Activated B cell treated with CpG ODN at 0.5 μM for 24 hours (primary cell): ENCODE measurements around the gene ZBTB7A. TPM values are rescaled to one million over a fixed set of nuclear protein-coding genes. Genes with fewer than 3 reads are reported as not detected.

Experiments used
- ATAC-seq: fragments of 200-7000 bp; cut with Tn5 transposase; one replicate; pipeline ENCODE4 v1.10.0; 2021; ENCODE audit warnings: low read depth, mild to moderate bottlenecking, moderate library complexity
- CTCF ChIA-PET: fragments of 350-600 bp; sonication (Branson Sonifier 250); formaldehyde crosslinking; loops from one replicate; lab custom pipeline; 2021; ENCODE audit warnings: antibody characterized with exemption; lab: Charles Lee
- POLR2A ChIA-PET: fragments of 350-600 bp; sonication (Branson Sonifier 250); formaldehyde crosslinking; loops from one replicate; lab custom pipeline; 2021; ENCODE audit warnings: antibody characterized with exemption; lab: Charles Lee
- DNase-seq: peaks from one replicate; pipeline ENCODE4 v3.0.0; 2022
- H3K27ac Mint-ChIP-seq: one replicate; pipeline ENCODE4 v1.8.0; 2020; ENCODE audit warnings: mixed read lengths
- H3K27me3 Mint-ChIP-seq: one replicate; pipeline ENCODE4 v1.8.0; 2021; ENCODE audit warnings: mixed read lengths
- H3K36me3 Mint-ChIP-seq: one replicate; pipeline ENCODE4 v1.8.0; 2021; ENCODE audit warnings: low read depth, mixed read lengths
- H3K4me1 Mint-ChIP-seq: one replicate; pipeline ENCODE4 v1.8.0; 2021; ENCODE audit warnings: mixed read lengths
- H3K4me3 Mint-ChIP-seq: one replicate; pipeline ENCODE4 v1.8.0; 2020; ENCODE audit warnings: mild to moderate bottlenecking, mixed read lengths
- H3K9me3 Mint-ChIP-seq: one replicate; pipeline ENCODE4 v1.8.0; 2020; ENCODE audit warnings: mixed read lengths
- intact Hi-C: fragments of 100-400 bp; cut with micrococcal nuclease; formaldehyde crosslinking; loops from one replicate; pipeline ENCODE4 v1.15.1; 2024
- total RNA-seq: library from RNA; stranded (reverse); gene quantifications from 2 replicates; pipeline ENCODE4 v1.2.3, GENCODE V29; 2022
- TF ChIP-seq, protein P1 (sequence below): fragments of 200-600 bp; IDR thresholded peaks from one replicate; pipeline ENCODE4 v1.8.0; 2022; ENCODE audit warnings: antibody characterized with exemption, mild to moderate bottlenecking

Gene ZBTB7A
- total RNA-seq, 1 donor from 2014 or later: 49.2 TPM

DNA sequence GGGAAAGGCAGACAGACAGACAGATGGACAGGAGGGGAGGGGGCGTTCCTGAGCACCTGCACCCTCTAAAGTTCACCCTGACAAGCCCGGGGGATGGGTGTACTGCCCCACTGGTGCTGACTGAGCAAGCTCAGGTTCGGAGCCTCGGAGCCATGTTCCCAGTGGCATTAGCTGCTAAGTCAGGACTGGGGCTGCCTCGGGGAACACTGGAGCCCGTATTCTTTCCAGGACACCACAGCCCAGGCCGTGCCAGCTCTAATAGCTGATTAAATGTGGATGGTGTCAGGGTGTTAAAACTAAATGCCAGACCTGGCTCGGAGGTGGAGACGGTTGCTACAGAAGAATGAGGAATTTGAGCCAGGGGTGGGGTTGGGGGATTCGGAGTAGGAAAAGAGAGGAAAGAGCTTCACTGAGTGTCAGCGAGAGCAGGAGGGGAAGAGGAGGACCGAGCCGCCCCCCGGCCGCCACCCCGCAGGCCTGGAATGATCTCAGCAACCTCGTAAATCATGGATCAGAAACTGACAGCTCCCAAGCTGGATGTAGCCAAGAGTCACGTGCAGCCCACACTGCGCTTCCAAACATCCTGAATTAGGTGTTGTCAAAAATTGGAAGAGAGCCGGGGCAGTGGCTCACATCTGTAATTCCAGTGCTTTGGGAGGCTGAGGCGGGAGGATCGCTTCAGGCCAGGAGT, 46.8 kb upstream of the ZBTB7A start:
- intact Hi-C loops: no loop called here
- peak overlapping the region; percentile 78 for H3K27ac Mint-ChIP-seq
- peaks cover 60% of the 10 kb centered on the region for H3K36me3 Mint-ChIP-seq
- H3K4me1 Mint-ChIP-seq: peaks cover 69% of the 10 kb centered on the region
- ChIA-PET CTCF (no interaction called here), POLR2A (no interaction called here)
- ATAC-seq: no peak
- no peak overlapping the region for H3K4me3 Mint-ChIP-seq
- H3K9me3 Mint-ChIP-seq: no peaks in the 10 kb centered on the region
- no peak for DNase-seq
- H3K27me3 Mint-ChIP-seq: no peaks in the 10 kb centered on the region
- TF ChIP-seq, protein P1, sequence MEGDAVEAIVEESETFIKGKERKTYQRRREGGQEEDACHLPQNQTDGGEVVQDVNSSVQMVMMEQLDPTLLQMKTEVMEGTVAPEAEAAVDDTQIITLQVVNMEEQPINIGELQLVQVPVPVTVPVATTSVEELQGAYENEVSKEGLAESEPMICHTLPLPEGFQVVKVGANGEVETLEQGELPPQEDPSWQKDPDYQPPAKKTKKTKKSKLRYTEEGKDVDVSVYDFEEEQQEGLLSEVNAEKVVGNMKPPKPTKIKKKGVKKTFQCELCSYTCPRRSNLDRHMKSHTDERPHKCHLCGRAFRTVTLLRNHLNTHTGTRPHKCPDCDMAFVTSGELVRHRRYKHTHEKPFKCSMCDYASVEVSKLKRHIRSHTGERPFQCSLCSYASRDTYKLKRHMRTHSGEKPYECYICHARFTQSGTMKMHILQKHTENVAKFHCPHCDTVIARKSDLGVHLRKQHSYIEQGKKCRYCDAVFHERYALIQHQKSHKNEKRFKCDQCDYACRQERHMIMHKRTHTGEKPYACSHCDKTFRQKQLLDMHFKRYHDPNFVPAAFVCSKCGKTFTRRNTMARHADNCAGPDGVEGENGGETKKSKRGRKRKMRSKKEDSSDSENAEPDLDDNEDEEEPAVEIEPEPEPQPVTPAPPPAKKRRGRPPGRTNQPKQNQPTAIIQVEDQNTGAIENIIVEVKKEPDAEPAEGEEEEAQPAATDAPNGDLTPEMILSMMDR: no peak

GRCh38 chr19:4112367-4112766, 45.7 kb upstream of the ZBTB7A start:
- ChIA-PET POLR2A (no interaction called here), CTCF (no interaction called here)
- no peak overlapping the region for H3K4me3 Mint-ChIP-seq
- H3K36me3 Mint-ChIP-seq: peaks cover 56% of the 10 kb centered on the region
- DNase-seq (no peak), ATAC-seq (no peak)
- intact Hi-C loops: no loop called here
- H3K27me3 Mint-ChIP-seq: no peaks in the 10 kb centered on the region
- peak overlapping the region; percentile 35 for H3K27ac Mint-ChIP-seq
- no peaks in the 10 kb centered on the region for H3K9me3 Mint-ChIP-seq
- peaks cover 76% of the 10 kb centered on the region for H3K4me1 Mint-ChIP-seq
- TF ChIP-seq, protein P1: no peak

DNA sequence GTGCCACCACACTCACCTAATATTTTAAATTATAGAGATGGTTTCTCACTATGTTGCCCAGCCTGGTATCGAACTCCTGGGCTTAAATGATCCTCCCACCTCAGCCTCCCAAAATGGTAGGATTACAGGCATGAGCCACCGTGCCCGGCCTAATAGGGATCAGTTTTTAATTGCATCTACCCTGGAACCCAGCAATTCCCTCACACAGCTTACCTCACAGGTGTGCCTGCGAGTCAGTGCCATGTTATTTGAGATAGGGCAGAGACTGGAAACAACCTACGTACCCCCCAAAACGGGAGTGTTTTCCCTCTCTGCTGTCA, 42.9 kb upstream of the ZBTB7A start:
- DNase-seq (no peak), ATAC-seq (no peak)
- intact Hi-C loops: loop anchor here (1.0 to 5.0 kb wide), 5 partner anchors 15 to 123 kb away; partner anchors contain the start of genes MAP2K2, PIAS4 and ZBTB7A
- POLR2A ChIA-PET: interaction anchor here (0.6 to 2.0 kb wide), 22 partner anchors 8 to 347 kb away, joined by 3 to 31 read pairs (median 6); partner anchors contain the start of genes EBI3, EEF2, MRPL54 and PIAS4
- CTCF ChIA-PET: interaction anchor here (0.8 to 1.7 kb wide), 4 partner anchors 9 to 122 kb away, joined by 3 to 15 read pairs (median 4); no protein-coding TSS in a partner anchor
- no peaks in the 10 kb centered on the region for H3K27me3 Mint-ChIP-seq
- peak overlapping the region; percentile 76 for H3K4me3 Mint-ChIP-seq
- TF ChIP-seq, protein P1: no peak
- H3K4me1 Mint-ChIP-seq: peaks cover 69% of the 10 kb centered on the region
- peak overlapping the region; percentile 99 for H3K27ac Mint-ChIP-seq
- peaks cover 52% of the 10 kb centered on the region for H3K36me3 Mint-ChIP-seq
- no peaks in the 10 kb centered on the region for H3K9me3 Mint-ChIP-seq

DNA sequence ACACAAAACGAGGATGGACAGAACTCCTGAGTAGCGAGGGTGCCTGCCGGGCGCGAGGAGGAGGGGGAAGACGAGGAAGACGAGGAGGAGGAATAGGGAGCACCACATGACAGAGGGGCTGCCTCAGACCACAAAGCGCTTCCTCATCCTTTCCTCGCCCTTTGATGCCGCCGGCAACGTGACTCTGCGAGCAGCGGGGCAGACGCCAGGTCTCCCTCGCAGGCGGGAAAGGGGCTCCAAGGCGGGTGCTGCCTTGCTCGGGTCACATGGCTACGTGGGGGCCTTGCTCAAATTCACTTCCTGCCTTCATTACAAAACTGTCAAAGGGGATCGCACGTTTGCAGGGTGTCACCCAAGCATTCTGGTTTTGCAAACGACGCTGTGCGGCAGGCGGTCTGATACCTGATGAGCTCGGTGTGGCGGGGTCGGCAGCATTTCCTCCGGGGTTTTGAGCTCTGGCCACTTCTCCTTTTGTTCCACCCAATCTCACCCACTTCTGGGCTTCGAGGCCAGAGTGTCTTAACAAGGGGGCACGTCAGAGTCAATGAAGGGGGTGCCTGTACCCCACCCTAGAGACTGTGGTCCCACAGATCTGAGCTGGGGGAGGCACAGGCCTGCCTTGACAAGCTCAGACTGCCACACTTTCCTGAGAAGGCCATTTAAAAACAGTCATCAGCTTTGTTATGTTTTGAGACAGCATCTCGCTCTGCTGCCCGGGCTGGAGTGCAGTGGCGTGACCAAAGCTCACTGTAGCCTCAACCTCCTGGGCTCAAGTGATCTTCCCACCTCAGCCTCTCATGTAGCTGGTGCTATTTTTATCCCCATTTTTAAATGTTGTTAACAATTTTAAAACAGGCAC, 42.3 kb upstream of the ZBTB7A start:
- Mint-ChIP-seq H3K9me3 (no peaks in the 10 kb centered on the region), H3K27me3 (no peaks in the 10 kb centered on the region), H3K4me1 (peaks cover 64% of the 10 kb centered on the region), H3K27ac (peak overlapping the region; percentile 99), H3K36me3 (peaks cover 55% of the 10 kb centered on the region), H3K4me3 (peak overlapping the region; percentile 76)
- intact Hi-C loops: loop anchor here (1.0 to 5.0 kb wide), 5 partner anchors 15 to 123 kb away; partner anchors contain the start of genes MAP2K2, PIAS4 and ZBTB7A
- TF ChIP-seq, protein P1: no peak
- ChIA-PET CTCF (interaction anchor here (0.8 to 1.7 kb wide), 4 partner anchors 10 to 122 kb away, joined by 3 to 15 read pairs (median 4); no protein-coding TSS in a partner anchor), POLR2A (interaction anchor here (0.6 to 2.0 kb wide), 22 partner anchors 8 to 346 kb away, joined by 3 to 31 read pairs (median 6); partner anchors contain the start of genes EBI3, EEF2, MRPL54 and PIAS4)
- ATAC-seq (peak; percentile 87), DNase-seq (peak; percentile 70)
